Ramos (cell line): ENCODE results near the gene EVC.

Source experiments
- in situ Hi-C: fragments of 300-500 bp; cut with MboI; formaldehyde crosslinking; loops from one replicate; pipeline ENCODE4 v1.14.3; 2022; ENCODE audit warnings: low sequenced_read_pairs; ENCODE audit not compliant: unreplicated experiment

The EVC gene

DNA sequence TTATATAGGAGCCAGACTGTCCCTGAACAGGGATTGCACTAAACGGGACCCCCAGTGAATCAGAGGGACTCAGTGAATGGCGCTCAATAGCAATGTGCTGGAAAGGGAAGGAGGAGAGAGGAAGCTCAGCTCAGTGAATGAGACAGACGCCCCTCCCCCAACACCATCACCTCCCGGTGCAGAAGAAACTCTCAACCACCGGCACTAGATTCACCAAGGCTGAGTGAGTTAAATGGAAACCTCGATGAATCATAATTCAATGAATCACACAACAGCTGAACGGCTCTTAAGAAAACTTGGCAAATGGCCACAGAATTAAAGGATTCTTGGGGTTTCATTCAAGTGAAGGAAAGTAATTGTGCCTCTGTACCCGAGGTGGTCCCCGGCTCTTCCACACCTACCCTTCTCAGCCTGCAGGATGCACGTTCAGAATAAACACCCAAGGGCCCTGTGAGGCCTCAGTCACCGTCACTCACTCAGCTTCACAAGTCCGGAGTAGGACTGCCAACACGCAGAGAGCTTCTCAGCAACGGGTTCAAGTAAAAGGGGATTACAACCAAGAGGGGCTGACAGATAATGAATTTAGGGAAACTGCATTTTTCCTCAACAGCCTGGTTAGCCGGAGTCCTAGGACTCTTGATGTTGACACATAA, 152.6 kb downstream of the EVC start:
- in situ Hi-C loops, result no loop called here
